ENCODE measurements around the gene C1QTNF9B.

C1QTNF9B gene

GRCh38 chr13:23918208-23918607 lies 20.9 kb upstream of the C1QTNF9B start:
- Histone ChIP-seq H2AFZ (ENCODE audit: low read depth, low read length) (no peak overlapping the region), H3K9ac (ENCODE audit: low read length) (no peak overlapping the region), H3K9me3 (ENCODE audit: control insufficient read depth, low read length) (no peaks in the 10 kb centered on the region), H4K8ac (ENCODE audit: low read length) (no peak overlapping the region), H3K23ac (ENCODE audit: low read length in 2 of 2) (no peak overlapping the region), H3K4me2 (ENCODE audit: low read length, poor library complexity, severe bottlenecking) (no peak overlapping the region), H3K27ac (ENCODE audit: low read length, poor library complexity, severe bottlenecking) (no peak overlapping the region), H4K91ac (ENCODE audit: low read length) (no peak overlapping the region), H3K4ac (ENCODE audit: low read depth in 1 of 2, low read length in 2 of 2) (no peak overlapping the region), H3K14ac (ENCODE audit: low read length in 2 of 2) (no peak overlapping the region), H3K79me1 (replicated peaks; ENCODE audit: low read length, poor library complexity, severe bottlenecking) (no peaks in the 10 kb centered on the region), H2BK5ac (ENCODE audit: low read depth, low read length, poor library complexity, severe bottlenecking) (no peak overlapping the region), H2BK120ac (ENCODE audit: low read depth, low read length) (no peak overlapping the region), H2BK15ac (ENCODE audit: low read depth, poor library complexity, severe bottlenecking) (no peak overlapping the region), H3K4me1 (ENCODE audit: control insufficient read depth, insufficient read depth, low read depth, low read length) (no peaks in the 10 kb centered on the region), H2AK5ac (ENCODE audit: low read length, severe bottlenecking) (no peak overlapping the region), H3K18ac (ENCODE audit: low read depth in 1 of 2, low read length in 2 of 2) (no peak overlapping the region), H2BK12ac (ENCODE audit: low read length in 2 of 2) (no peak overlapping the region), H3K4me3 (ENCODE audit: insufficient read depth in 1 of 2, low read depth in 1 of 2, low read length in 2 of 2) (no peak overlapping the region), H3K36me3 (ENCODE audit: control insufficient read depth in 1 of 2, insufficient read depth in 2 of 2, low read depth in 1 of 2, low read length in 2 of 2) (no peaks in the 10 kb centered on the region), H3K27me3 (ENCODE audit: control insufficient read depth in 1 of 2, insufficient read depth in 1 of 2, low read length in 2 of 2) (peaks cover 0 to 6% of the 10 kb centered on the region in 2 experiments)
- WGBS, result 41% methylated on average over 2 of the region's 2 CpGs
- no peak for DNase-seq

GRCh38 chr13:23915308-23915707 lies 18.0 kb upstream of the C1QTNF9B start:
- H3K79me1 ChIP-seq (replicated peaks; ENCODE audit: low read length, poor library complexity, severe bottlenecking), result no peaks in the 10 kb centered on the region
- WGBS, result 89% methylated on average over 1 of the region's 3 CpGs
- H3K4me1 ChIP-seq (ENCODE audit: control insufficient read depth, insufficient read depth, low read depth, low read length), result no peaks in the 10 kb centered on the region
- no peak overlapping the region for H3K9ac ChIP-seq (ENCODE audit: low read length)
- H3K27me3 ChIP-seq (ENCODE audit: control insufficient read depth in 1 of 2, insufficient read depth in 1 of 2, low read length in 2 of 2), result peaks cover 0 to 6% of the 10 kb centered on the region in 2 experiments
- H3K23ac ChIP-seq (ENCODE audit: low read length in 2 of 2), result no peak overlapping the region
- no peak overlapping the region for H4K8ac ChIP-seq (ENCODE audit: low read length)
- no peak overlapping the region for H3K14ac ChIP-seq (ENCODE audit: low read length in 2 of 2)
- H2AFZ ChIP-seq (ENCODE audit: low read depth, low read length), result no peak overlapping the region
- H3K4ac ChIP-seq (ENCODE audit: low read depth in 1 of 2, low read length in 2 of 2), result no peak overlapping the region
- H2AK5ac ChIP-seq (ENCODE audit: low read length, severe bottlenecking), result no peak overlapping the region
- H3K18ac ChIP-seq (ENCODE audit: low read depth in 1 of 2, low read length in 2 of 2), result no peak overlapping the region
- no peaks in the 10 kb centered on the region for H3K36me3 ChIP-seq (ENCODE audit: control insufficient read depth in 1 of 2, insufficient read depth in 2 of 2, low read depth in 1 of 2, low read length in 2 of 2)
- no peak overlapping the region for H3K4me3 ChIP-seq (ENCODE audit: insufficient read depth in 1 of 2, low read depth in 1 of 2, low read length in 2 of 2)
- H2BK12ac ChIP-seq (ENCODE audit: low read length in 2 of 2), result no peak overlapping the region
- DNase-seq, result no peak
- no peak overlapping the region for H2BK5ac ChIP-seq (ENCODE audit: low read depth, low read length, poor library complexity, severe bottlenecking)
- H2BK15ac ChIP-seq (ENCODE audit: low read depth, poor library complexity, severe bottlenecking), result no peak overlapping the region
- no peaks in the 10 kb centered on the region for H3K9me3 ChIP-seq (ENCODE audit: control insufficient read depth, low read length)
- H2BK120ac ChIP-seq (ENCODE audit: low read depth, low read length), result no peak overlapping the region
- no peak overlapping the region for H4K91ac ChIP-seq (ENCODE audit: low read length)
- H3K27ac ChIP-seq (ENCODE audit: low read length, poor library complexity, severe bottlenecking), result no peak overlapping the region
- no peak overlapping the region for H3K4me2 ChIP-seq (ENCODE audit: low read length, poor library complexity, severe bottlenecking)

- Histone ChIP-seq H3K14ac (ENCODE audit: low read length in 2 of 2) (no peak overlapping the region), H3K4ac (ENCODE audit: low read depth in 1 of 2, low read length in 2 of 2) (no peak overlapping the region), H3K9ac (ENCODE audit: low read length) (no peak overlapping the region), H2BK120ac (ENCODE audit: low read depth, low read length) (no peak overlapping the region), H2AK5ac (ENCODE audit: low read length, severe bottlenecking) (no peak overlapping the region), H4K91ac (ENCODE audit: low read length) (no peak overlapping the region), H3K27me3 (ENCODE audit: control insufficient read depth in 1 of 2, insufficient read depth in 1 of 2, low read length in 2 of 2) (no peaks in the 10 kb centered on the region), H3K79me1 (replicated peaks; ENCODE audit: low read length, poor library complexity, severe bottlenecking) (no peaks in the 10 kb centered on the region), H2BK15ac (ENCODE audit: low read depth, poor library complexity, severe bottlenecking) (no peak overlapping the region), H2BK5ac (ENCODE audit: low read depth, low read length, poor library complexity, severe bottlenecking) (no peak overlapping the region), H3K18ac (ENCODE audit: low read depth in 1 of 2, low read length in 2 of 2) (no peak overlapping the region), H3K36me3 (ENCODE audit: control insufficient read depth in 1 of 2, insufficient read depth in 2 of 2, low read depth in 1 of 2, low read length in 2 of 2) (no peaks in the 10 kb centered on the region), H3K27ac (ENCODE audit: low read length, poor library complexity, severe bottlenecking) (no peak overlapping the region), H2BK12ac (ENCODE audit: low read length in 2 of 2) (no peak overlapping the region), H3K9me3 (ENCODE audit: control insufficient read depth, low read length) (no peaks in the 10 kb centered on the region), H3K23ac (ENCODE audit: low read length in 2 of 2) (no peak overlapping the region), H3K4me1 (ENCODE audit: control insufficient read depth, insufficient read depth, low read depth, low read length) (no peaks in the 10 kb centered on the region), H3K4me2 (ENCODE audit: low read length, poor library complexity, severe bottlenecking) (no peak overlapping the region), H4K8ac (ENCODE audit: low read length) (no peak overlapping the region), H2AFZ (ENCODE audit: low read depth, low read length) (no peak overlapping the region), H3K4me3 (ENCODE audit: insufficient read depth in 1 of 2, low read depth in 1 of 2, low read length in 2 of 2) (no peak overlapping the region)
- WGBS, result 90% methylated on average over 1 of the region's 1 CpG
- no peak for DNase-seq
Observed at GRCh38 chr13:23912469-23912868, 15.2 kb upstream of the C1QTNF9B start.

- H3K18ac ChIP-seq (ENCODE audit: low read depth in 1 of 2, low read length in 2 of 2), result no peak overlapping the region
- H2BK12ac ChIP-seq (ENCODE audit: low read length in 2 of 2), result no peak overlapping the region
- H4K8ac ChIP-seq (ENCODE audit: low read length), result no peak overlapping the region
- H3K79me1 ChIP-seq (replicated peaks; ENCODE audit: low read length, poor library complexity, severe bottlenecking), result no peaks in the 10 kb centered on the region
- H2BK5ac ChIP-seq (ENCODE audit: low read depth, low read length, poor library complexity, severe bottlenecking), result no peak overlapping the region
- no peak for DNase-seq
- H3K27ac ChIP-seq (ENCODE audit: low read length, poor library complexity, severe bottlenecking), result no peak overlapping the region
- no peak overlapping the region for H2BK120ac ChIP-seq (ENCODE audit: low read depth, low read length)
- H3K14ac ChIP-seq (ENCODE audit: low read length in 2 of 2), result no peak overlapping the region
- H3K4me3 ChIP-seq (ENCODE audit: insufficient read depth in 1 of 2, low read depth in 1 of 2, low read length in 2 of 2), result no peak overlapping the region
- no peak overlapping the region for H2BK15ac ChIP-seq (ENCODE audit: low read depth, poor library complexity, severe bottlenecking)
- H3K4me1 ChIP-seq (ENCODE audit: control insufficient read depth, insufficient read depth, low read depth, low read length), result no peaks in the 10 kb centered on the region
- H2AK5ac ChIP-seq (ENCODE audit: low read length, severe bottlenecking), result no peak overlapping the region
- no peaks in the 10 kb centered on the region for H3K9me3 ChIP-seq (ENCODE audit: control insufficient read depth, low read length)
- H2AFZ ChIP-seq (ENCODE audit: low read depth, low read length), result no peak overlapping the region
- no peak overlapping the region for H3K23ac ChIP-seq (ENCODE audit: low read length in 2 of 2)
- no peak overlapping the region for H3K9ac ChIP-seq (ENCODE audit: low read length)
- no peak overlapping the region for H4K91ac ChIP-seq (ENCODE audit: low read length)
- no peak overlapping the region for H3K4ac ChIP-seq (ENCODE audit: low read depth in 1 of 2, low read length in 2 of 2)
- H3K27me3 ChIP-seq (ENCODE audit: control insufficient read depth in 1 of 2, insufficient read depth in 1 of 2, low read length in 2 of 2), result peaks cover 0 to under 1% of the 10 kb centered on the region in 2 experiments
- no peak overlapping the region for H3K4me2 ChIP-seq (ENCODE audit: low read length, poor library complexity, severe bottlenecking)
- H3K36me3 ChIP-seq (ENCODE audit: control insufficient read depth in 1 of 2, insufficient read depth in 2 of 2, low read depth in 1 of 2, low read length in 2 of 2), result no peaks in the 10 kb centered on the region
Observed at GRCh38 chr13:23909606-23910005, 12.3 kb upstream of the C1QTNF9B start.

All from mesenchymal stem cell (in vitro differentiated cells and primary cell).